H1 (cell line): ENCODE results near the gene PXDN. TPM values are rescaled to one million over a fixed set of nuclear protein-coding genes. Genes with fewer than 3 reads are reported as not detected.

ENCODE experiments used
- CTCF ChIA-PET: fragments of 300-600 bp; sonication (Branson Sonifier 250); formaldehyde crosslinking; loops from one replicate; lab custom pipeline; 2021; ENCODE audit not compliant: partially characterized antibody; lab: Charles Lee
- POLR2A ChIA-PET: fragments of 300-600 bp; sonication (Branson Sonifier 250); formaldehyde crosslinking; loops from one replicate; lab custom pipeline; 2021; ENCODE audit warnings: inconsistent platforms; ENCODE audit not compliant: partially characterized antibody; lab: Charles Lee
- DNase-seq, 2 experiments: peaks; one replicate each; pipeline versions ENCODE4 v3.0.0 to v3.0.0-alpha.2; 2010 to 2022; ENCODE audit warnings: low spot score in 2 of 2, low read depth in 1 of 2, mixed read lengths in 1 of 2
- FAIRE-seq: peaks from 2 replicates; lab custom pipeline; 2011; peaks lifted over from hg19 to GRCh38; lab: Jason Lieb, UNC
- H2AFZ ChIP-seq: 2 replicates; pipeline ENCODE4 v1.8.1; 2012; ENCODE audit warnings: low read length, inconsistent platforms
- H2AK5ac ChIP-seq: 2 replicates; pipeline ENCODE4 v1.6.1; 2013; ENCODE audit warnings: low read depth, low read length
- H2BK120ac ChIP-seq: replicated peaks from 2 replicates; pipeline ENCODE3; 2013; ENCODE audit warnings: low read depth, low read length, inconsistent platforms
- H2BK12ac ChIP-seq: 2 replicates; pipeline ENCODE4 v1.6.1; 2013; ENCODE audit warnings: low read depth, low read length
- H2BK15ac ChIP-seq: 2 replicates; pipeline ENCODE4 v1.6.1; 2013; ENCODE audit warnings: low read length
- H2BK20ac ChIP-seq: 2 replicates; pipeline ENCODE4 v1.6.1; 2013; ENCODE audit warnings: low read length
- H2BK5ac ChIP-seq: 2 replicates; pipeline ENCODE4 v1.6.1; 2013; ENCODE audit warnings: low read depth, low read length
- H3K14ac ChIP-seq: 2 replicates; pipeline ENCODE4 v1.6.1; 2013; ENCODE audit warnings: inconsistent platforms; ENCODE audit not compliant: insufficient read length
- H3K18ac ChIP-seq: 2 replicates; pipeline ENCODE4 v1.6.1; 2013; ENCODE audit warnings: low read length; ENCODE audit errors: extremely low read depth
- H3K23ac ChIP-seq: 2 replicates; pipeline ENCODE4 v1.6.1; 2013; ENCODE audit warnings: inconsistent platforms; ENCODE audit not compliant: insufficient read length
- H3K23me2 ChIP-seq: 2 replicates; pipeline ENCODE4 v1.6.1; 2013; ENCODE audit warnings: low read depth, low read length
- H3K27ac ChIP-seq: 2 replicates; pipeline ENCODE4 v1.6.1; 2011; ENCODE audit warnings: low read depth, low read length, inconsistent platforms
- H3K27me3 ChIP-seq, 4 experiments: replicated peaks in 1 of 4; 1 replicate in 1 of 4; 2 replicates in 3 of 4; pipeline versions ENCODE4 v1.6.1 to v1.8.1; 2011 to 2013; ENCODE audit warnings: low read length in 3 of 4, mild to moderate bottlenecking in 3 of 4, inconsistent platforms in 2 of 4, mixed read lengths in 2 of 4, moderate library complexity in 1 of 4; ENCODE audit not compliant: control insufficient read depth in 3 of 4, insufficient read depth in 3 of 4; ENCODE audit errors: extremely low read depth in 1 of 4
- H3K36me3 ChIP-seq, 4 experiments: 2 replicates each; pipeline versions ENCODE4 v1.6.1 to v1.8.1; 2011 to 2013; ENCODE audit warnings: mild to moderate bottlenecking in 4 of 4, low read length in 3 of 4, moderate library complexity in 2 of 4, control low read depth in 1 of 4, inconsistent platforms in 1 of 4; ENCODE audit not compliant: insufficient read depth in 4 of 4, control insufficient read depth in 2 of 4
- H3K4ac ChIP-seq: replicated peaks from 2 replicates; pipeline ENCODE3; 2013; ENCODE audit warnings: low read length, low read depth, mixed read lengths, inconsistent platforms; ENCODE audit not compliant: insufficient read length
- H3K4me1 ChIP-seq, 4 experiments: replicated peaks in 1 of 4; 1 replicate in 1 of 4; 2 replicates in 3 of 4; pipeline versions ENCODE4 v1.6.1 to v1.8.1; 2011 to 2013; ENCODE audit warnings: low read length in 3 of 4, inconsistent platforms in 2 of 4, mixed read lengths in 1 of 4; ENCODE audit not compliant: insufficient read depth in 4 of 4, control insufficient read depth in 3 of 4
- H3K4me2 ChIP-seq, 2 experiments: 2 replicates each; pipeline versions ENCODE4 v1.6.1 to v1.8.1; 2011 to 2013; ENCODE audit warnings: low read depth in 2 of 2, low read length in 2 of 2, control low read depth in 1 of 2, inconsistent platforms in 1 of 2, mild to moderate bottlenecking in 1 of 2; ENCODE audit not compliant: insufficient read depth in 1 of 2
- H3K4me3 ChIP-seq, 4 experiments: fragments of 200-600, 300-600 bp in 1 of 4; sonication (generic), shearing (Covaris generic), sonication (Bioruptor Twin) in 1 of 4; 2 replicates each; pipeline versions ENCODE4 v1.5.1 to v1.8.1; 2011 to 2016; ENCODE audit warnings: low read length in 4 of 4, low read depth in 3 of 4, control low read depth in 2 of 4, inconsistent platforms in 2 of 4, mild to moderate bottlenecking in 2 of 4, mixed read lengths in 1 of 4, moderate library complexity in 1 of 4; ENCODE audit not compliant: insufficient read depth in 2 of 4; ENCODE audit errors: extremely low read depth in 1 of 4
- H3K56ac ChIP-seq: replicated peaks from 2 replicates; pipeline ENCODE3; 2013; ENCODE audit warnings: low read depth, mild to moderate bottlenecking, mixed read lengths, low read length, inconsistent platforms; ENCODE audit not compliant: insufficient read length
- H3K79me1 ChIP-seq: 2 replicates; pipeline ENCODE4 v1.6.1; 2013; ENCODE audit warnings: low read depth, low read length, control low read depth
- H3K79me2 ChIP-seq, 2 experiments: 2 replicates each; pipeline versions ENCODE4 v1.6.1 to v1.8.1; 2012 to 2013; ENCODE audit warnings: low read length in 2 of 2, mild to moderate bottlenecking in 2 of 2, inconsistent platforms in 1 of 2; ENCODE audit not compliant: insufficient read depth in 2 of 2, control insufficient read depth in 1 of 2
- H3K9ac ChIP-seq, 4 experiments: replicated peaks in 1 of 4; 1 replicate in 1 of 4; 2 replicates in 3 of 4; pipeline versions ENCODE4 v1.6.1 to v1.8.1; 2011 to 2013; ENCODE audit warnings: low read depth in 3 of 4, low read length in 3 of 4, control low read depth in 2 of 4, mild to moderate bottlenecking in 2 of 4, moderate library complexity in 2 of 4, inconsistent platforms in 1 of 4; ENCODE audit errors: extremely low read depth in 1 of 4
- H3K9me3 ChIP-seq, 2 experiments: 2 replicates each; pipeline versions ENCODE4 v1.6.1 to v1.8.1; 2012 to 2013; ENCODE audit warnings: mild to moderate bottlenecking in 2 of 2, moderate library complexity in 2 of 2, control low read depth in 1 of 2, inconsistent platforms in 1 of 2, low read depth in 1 of 2, low read length in 1 of 2, mixed read lengths in 1 of 2; ENCODE audit not compliant: insufficient read depth in 2 of 2
- H4K20me1 ChIP-seq, 2 experiments: replicated peaks in 1 of 2; 2 replicates each; pipeline versions ENCODE3 to v1.8.1; 2011 to 2013; ENCODE audit warnings: inconsistent platforms in 2 of 2, low read length in 2 of 2, mild to moderate bottlenecking in 1 of 2; ENCODE audit not compliant: insufficient read depth in 2 of 2, control insufficient read depth in 1 of 2
- H4K5ac ChIP-seq: 2 replicates; pipeline ENCODE4 v1.6.1; 2013; ENCODE audit warnings: low read length, low read depth, mixed read lengths, inconsistent platforms; ENCODE audit not compliant: insufficient read length
- H4K8ac ChIP-seq: 2 replicates; pipeline ENCODE4 v1.8.0; 2013; ENCODE audit warnings: mild to moderate bottlenecking, moderate library complexity, low read length, inconsistent platforms; ENCODE audit not compliant: insufficient read depth; ENCODE audit errors: extremely low read depth
- H4K91ac ChIP-seq: replicated peaks from 2 replicates; pipeline ENCODE3; 2013; ENCODE audit warnings: low read length, mixed read lengths, inconsistent platforms; ENCODE audit not compliant: insufficient read length
- BACH1 ChIP-seq: IDR thresholded peaks from 2 replicates; pipeline ENCODE4 v1.6.1; 2012; ENCODE audit warnings: low read length, improper control_type of control experiment
- BCL11A ChIP-seq, 2 experiments: IDR thresholded peaks; one replicate each; pipeline ENCODE4 v1.6.1; 2011; ENCODE audit warnings: low read depth in 2 of 2, low read length in 2 of 2, mild to moderate bottlenecking in 2 of 2
- CBX8 ChIP-seq: fragments of 300-800, 300-1000 bp; sonication (generic); IDR thresholded peaks from 2 replicates; pipeline ENCODE4 v1.7.1; 2016; ENCODE audit warnings: low read depth, low read length, borderline replicate concordance
- CTBP2 ChIP-seq: IDR thresholded peaks from 2 replicates; pipeline ENCODE4 v1.7.0; 2011; ENCODE audit warnings: borderline replicate concordance, mild to moderate bottlenecking, moderate library complexity, mixed read lengths, low read length; ENCODE audit not compliant: insufficient read depth, insufficient read length
- FOSL1 ChIP-seq: IDR thresholded peaks from 2 replicates; pipeline ENCODE4 v1.6.1; 2011; ENCODE audit warnings: mild to moderate bottlenecking, low read depth, low read length, moderate library complexity; ENCODE audit not compliant: insufficient read depth
- GABPA ChIP-seq: IDR thresholded peaks from 2 replicates; pipeline ENCODE4 v1.6.1; 2011; ENCODE audit warnings: mild to moderate bottlenecking, low read length, moderate library complexity, borderline replicate concordance; ENCODE audit not compliant: insufficient read depth
- GTF2F1 ChIP-seq: IDR thresholded peaks from 2 replicates; pipeline ENCODE4 v1.6.1; 2012; ENCODE audit warnings: low read depth, low read length, improper control_type of control experiment, borderline replicate concordance
- MAFK ChIP-seq: IDR thresholded peaks from 2 replicates; pipeline ENCODE4 v1.6.1; 2012; ENCODE audit warnings: low read depth, mild to moderate bottlenecking, improper control_type of control experiment, low read length
- POLR2A ChIP-seq, 2 experiments: IDR thresholded peaks; 1 replicate in 1 of 2; 2 replicates in 1 of 2; pipeline ENCODE4 v1.6.1; 2011; ENCODE audit warnings: low read depth in 2 of 2, low read length in 2 of 2, mild to moderate bottlenecking in 2 of 2; ENCODE audit errors: control extremely low read depth in 1 of 2
- RNF2 ChIP-seq: fragments of 200-900, 300-1000 bp; sonication (generic); IDR thresholded peaks from 2 replicates; pipeline ENCODE4 v1.7.1; 2016; ENCODE audit warnings: borderline replicate concordance, low read depth, mild to moderate bottlenecking, antibody characterized with exemption, low read length; ENCODE audit not compliant: poor library complexity, severe bottlenecking; ENCODE audit errors: missing control alignments
- SUZ12 ChIP-seq: fragments of 200-600 bp; sonication (generic); IDR thresholded peaks from 2 replicates; pipeline ENCODE4 v1.6.1; 2012; ENCODE audit warnings: mild to moderate bottlenecking, inconsistent platforms, low read length, moderate library complexity, mixed read lengths
- YY1 ChIP-seq: IDR thresholded peaks from 2 replicates; pipeline ENCODE4 v1.6.1; 2011; ENCODE audit warnings: low read depth, mild to moderate bottlenecking, low read length
- WGBS, 2 experiments: shearing (Covaris generic) in 1 of 2; methylation state at CpG; one replicate each; pipeline versions ENCODE4 v1.1.6 to v1.1.7; 2013 to 2015; ENCODE audit warnings: low lambda C conversion rate in 2 of 2, mixed read lengths in 2 of 2, inconsistent platforms in 1 of 2, low coverage in 1 of 2, missing lambda C conversion rate in 1 of 2; ENCODE audit not compliant: insufficient replicate concordance in 2 of 2, insufficient coverage in 1 of 2, insufficient read length in 1 of 2; ENCODE audit errors: extremely low coverage in 1 of 2, missing lambda C conversion rate in 1 of 2; 5-methylcytosine and 5-hydroxymethylcytosine counted together
- polyA plus RNA-seq, 7 experiments: library from polyadenylated mRNA; depleted of rRNA in 3 of 7; stranded (reverse) in 5 of 7; unstranded in 2 of 7; fragments of >200 nt in 5 of 7; fragments of 200-250 nt in 2 of 7; gene quantifications; 1 replicate in 5 of 7; 2 replicates in 1 of 7; 4 replicates in 1 of 7; pipeline versions ENCODE4 v1.2.1 to v1.2.3, GENCODE V29; 2011 to 2013; ENCODE audit warnings: missing spikeins in 2 of 7, mixed read lengths in 2 of 7
- total RNA-seq: library from RNA; stranded (reverse); fragmentation: NEBNext Ultra II Directional; extraction: Animal tissue kit (Norgen Biotek cat#: 25700); gene quantifications from 2 replicates; pipeline ENCODE4 v1.2.1, GENCODE V29; 2021

The PXDN gene
- total and polyA plus RNA-seq, 2 of the 8 experiments (the other 6 are each of a cell fraction or from before 2014, with no cell fraction given) = 104 to 141 TPM

- Histone ChIP-seq H3K36me3 (no peaks in the 10 kb centered on the region), H2AFZ (no peak overlapping the region), H2BK20ac (no peak overlapping the region), H4K5ac (no peak overlapping the region), H2BK12ac (no peak overlapping the region), H3K9ac (no peak overlapping the region), H3K4ac (no peak overlapping the region), H2BK120ac (no peak overlapping the region), H3K27me3 (no peaks in the 10 kb centered on the region), H4K20me1 (no peaks in the 10 kb centered on the region), H3K27ac (no peak overlapping the region), H3K4me2 (no peak overlapping the region), H3K23ac (no peak overlapping the region), H3K4me3 (no peak overlapping the region), H3K23me2 (no peaks in the 10 kb centered on the region), H3K79me1 (no peaks in the 10 kb centered on the region), H3K79me2 (no peaks in the 10 kb centered on the region), H2BK15ac (no peak overlapping the region), H3K4me1 (peaks cover 0 to 11% (median 3%) of the 10 kb centered on the region in 4 experiments; a peak in 5 of 7 replicates), H4K8ac (no peak overlapping the region), H4K91ac (no peak overlapping the region), H3K14ac (no peak overlapping the region), H3K9me3 (no peaks in the 10 kb centered on the region), H2AK5ac (no peak overlapping the region), H3K18ac (no peak overlapping the region), H3K56ac (no peak overlapping the region), H2BK5ac (no peak overlapping the region)
- ChIA-PET POLR2A (no interaction called here), CTCF (no interaction called here)
- FAIRE-seq = no peak
- DNase-seq = no peak
- WGBS, 2 experiments = 79% methylated on average over 3 of the region's 3 CpGs; no CpG with 5 or more reads in 1 of the 2 experiments
- no peak for TF ChIP-seq GTF2F1
- no peak for TF ChIP-seq CTBP2
- TF ChIP-seq BACH1 = no peak
- no peak for TF ChIP-seq GABPA
- TF ChIP-seq SUZ12 = no peak
- TF ChIP-seq RNF2 = no peak
- TF ChIP-seq POLR2A (IDR thresholded peaks at IDR 0.05; ENCODE audit: control extremely low read depth in 1 of 2, low read depth in 2 of 2, low read length in 2 of 2) = no peak
- TF ChIP-seq BCL11A (IDR thresholded peaks at IDR 0.05; ENCODE audit: low read depth in 2 of 2, low read length in 2 of 2) = no peak
- no peak for TF ChIP-seq CBX8
- TF ChIP-seq MAFK = no peak
- TF ChIP-seq FOSL1 = no peak
- no peak for TF ChIP-seq YY1
Observed at GRCh38 chr2:1774929-1775328, 30.6 kb upstream of the PXDN start.
